ENCODE measurements around the gene ATP5IF1. TPM values are rescaled to one million over a fixed set of nuclear protein-coding genes. Genes with fewer than 3 reads are reported as not detected.

The ATP5IF1 gene
- total and polyA plus RNA-seq, 9 of the 15 experiments (the other 6 are each of a cell fraction or from before 2014, with no cell fraction given): 292 to 1,422 (median 388) TPM

- H3K4me3 ChIP-seq: no peak overlapping the region
- TF ChIP-seq BRD9 (IDR thresholded peaks at IDR 0.05; ENCODE audit: low read depth, partially characterized antibody): no peak
- no peak for TF ChIP-seq HBP1 (CRISPR knock-in tag; IDR thresholded peaks at IDR 0.05)
- no peak for TF ChIP-seq MXI1 (IDR thresholded peaks at IDR 0.05; ENCODE audit: low read depth, low read length)
- TF ChIP-seq ASH1L (IDR thresholded peaks at IDR 0.05; ENCODE audit: borderline replicate concordance, low read depth, partially characterized antibody): no peak
- in situ Hi-C loops (cut with MboI): loop anchor here (5.0 kb wide), 1 partner anchor 117 kb away; no protein-coding TSS in a partner anchor
- no peaks in the 10 kb centered on the region for H3K9me1 ChIP-seq (ENCODE audit: control insufficient read depth, insufficient read depth, low read length)
- 94% methylated on average over 1 of the region's 1 CpG for WGBS (ENCODE audit: insufficient coverage, low coverage, missing lambda C conversion rate)
- DNase-seq (ENCODE audit: extremely low read depth in 1 of 4, low spot score in 3 of 4): peak in 1 of 4 experiments; percentile 9
- intact Hi-C loops (cut with micrococcal nuclease): loop anchor here (1.0 kb wide), 2 partner anchors 118 to 351 kb away; no protein-coding TSS in a partner anchor
- ChIA-PET CTCF (ENCODE audit: low intra/inter-chr PET ratio) (interaction anchor here (0.6 to 4.0 kb wide), 3 partner anchors 119 to 178 kb away, joined by 3 to 81 read pairs (median 3); partner anchors contain the start of gene EYA3), POLR2A (interaction anchor here (0.6 to 2.8 kb wide), 8 partner anchors 10 to 595 kb away, joined by 3 to 13 read pairs (median 4); partner anchors contain the start of gene EYA3)
- no peak for ATAC-seq
- H3K4me1 ChIP-seq (replicated peaks in 1 of 2; ENCODE audit: control insufficient read depth in 2 of 2, insufficient read depth in 2 of 2, low read length in 2 of 2): peaks cover 0 to 2% of the 10 kb centered on the region in 2 experiments; a peak in 1 of 5 replicates
- H3K27me3 ChIP-seq (ENCODE audit: control insufficient read depth in 2 of 2, insufficient read depth in 2 of 2, low read length in 2 of 2): no peaks in the 10 kb centered on the region
- no peak overlapping the region for H2AFZ ChIP-seq (ENCODE audit: low read depth, low read length)
- BruUV-seq (replicated peaks): no TSS peak
- peaks cover 22% of the 10 kb centered on the region for H3K79me2 ChIP-seq (ENCODE audit: control insufficient read depth, insufficient read depth, low read length)
- H3K36me3 ChIP-seq (ENCODE audit: control insufficient read depth, insufficient read depth, low read length): peaks cover 93% of the 10 kb centered on the region
- peak overlapping the region; percentile 5; the same call in 1 of the 3 replicates for H3K27ac ChIP-seq (ENCODE audit: extremely low read depth, low read depth, low read length)
- no peak overlapping the region for H3K9ac ChIP-seq (ENCODE audit: insufficient read depth in 1 of 2, low read depth in 2 of 2, low read length in 2 of 2)
- H3K4me2 ChIP-seq (ENCODE audit: insufficient read depth, low read length): no peak overlapping the region
- no peaks in the 10 kb centered on the region for H4K20me1 ChIP-seq (replicated peaks; ENCODE audit: control insufficient read depth, insufficient read depth, low read length)
- no peaks in the 10 kb centered on the region for H3K9me3 ChIP-seq (replicated peaks; ENCODE audit: control insufficient read depth, insufficient read depth, low read depth, low read length)
- FAIRE-seq: no peak
These were observed 26.2 kb upstream of the ATP5IF1 start for GRCh38 chr1:28209700-28210099.

Measured in K562 (cell line).